Fibroblast of lung (primary cell): ENCODE measurements around the gene EBF3.

ENCODE experiments used
- CTCF ChIP-seq, 2 donors: IDR thresholded peaks in 1 of 2; conservative IDR thresholded peaks in 1 of 2; 1 replicate in 1 of 2; 2 replicates in 1 of 2; pipeline ENCODE4 v1.5.1; 2011 to 2012; ENCODE audit warnings: low read length in 2 of 2, control low read depth in 1 of 2, inconsistent platforms in 1 of 2, low read depth in 1 of 2, mild to moderate bottlenecking in 1 of 2
- EZH2 ChIP-seq: IDR thresholded peaks from 2 replicates; pipeline ENCODE4 v1.5.1; 2012; ENCODE audit warnings: low read length, control low read depth, mild to moderate bottlenecking; ENCODE audit errors: missing control alignments

GRCh38 chr10:129882291-129883010 is 81.6 kb downstream of the EBF3 start:
- TF ChIP-seq CTCF (conservative IDR thresholded peaks at IDR 0.05 in 1 of 2, IDR thresholded peaks at IDR 0.05 in 1 of 2; ENCODE audit: low read depth in 1 of 2, low read length in 2 of 2) (no peak), EZH2 (no peak)
